Mesenteric fat pad (tissue), 1 donor: Measurements from ENCODE around the gene MED25. TPM values are rescaled to one million over a fixed set of nuclear protein-coding genes. Genes with fewer than 3 reads are reported as not detected.
"Not testable (repeated sequence)": the region's sequence is repeated elsewhere in the genome, so short reads cannot be mapped to it uniquely, and the experiment has no call there.

Source experiments
- DNase-seq: peaks from one replicate; pipeline ENCODE4 v3.0.0-alpha.2; 2020; ENCODE audit warnings: low spot score
- total RNA-seq: library from RNA; stranded (reverse); fragmentation: NEBNext Ultra II Directional; extraction: Animal tissue kit (Norgen Biotek cat#: 25700); gene quantifications from one replicate; pipeline ENCODE4 v1.2.1, GENCODE V29; 2021
- donor health status: DM: yes; HTN: yes; CAD: no.

MED25 gene
- total RNA-seq, 1 donor from 2014 or later, result 40.4 TPM

- no peak for DNase-seq
These were observed 4.1 kb upstream of the MED25 start for GRCh38 chr19:49814010-49814409.

- no peak for DNase-seq
These were observed 1.5 kb upstream of the MED25 start for GRCh38 chr19:49816590-49816989.

GRCh38 chr19:49818649-49819370 is 721 bp downstream of the MED25 start:
- no peak for DNase-seq

GRCh38 chr19:49819452-49820115 is 1.5 kb downstream of the MED25 start:
- DNase-seq, result not testable (repeated sequence)

- DNase-seq, result no peak
These were observed 2.0 kb downstream of the MED25 start for GRCh38 chr19:49820125-49820524.

GRCh38 chr19:49823472-49823871 is 5.4 kb downstream of the MED25 start:
- DNase-seq, result no peak

GRCh38 chr19:49824662-49825061 is 6.6 kb downstream of the MED25 start:
- DNase-seq, result no peak

- no peak for DNase-seq
These were observed 8.9 kb downstream of the MED25 start for GRCh38 chr19:49827034-49827433.

GRCh38 chr19:49829200-49829599 is 11.1 kb downstream of the MED25 start:
- DNase-seq, result no peak

GRCh38 chr19:49829721-49830120 is 11.6 kb downstream of the MED25 start:
- no peak for DNase-seq

GRCh38 chr19:49830766-49831165 is 12.7 kb downstream of the MED25 start:
- DNase-seq, result no peak

GRCh38 chr19:49831592-49831991 is 13.5 kb downstream of the MED25 start:
- no peak for DNase-seq

- no peak for DNase-seq
These were observed 14.5 kb downstream of the MED25 start for GRCh38 chr19:49832556-49832955.

GRCh38 chr19:49833599-49833998 is 15.5 kb downstream of the MED25 start:
- DNase-seq, result no peak

GRCh38 chr19:49835562-49835961 is 17.5 kb downstream of the MED25 start:
- DNase-seq, result no peak

GRCh38 chr19:49836176-49837008 is 18.3 kb downstream of the MED25 start:
- DNase-seq, result no peak

- DNase-seq, result no peak
These were observed 18.9 kb downstream of the MED25 start for GRCh38 chr19:49837009-49837310.

- no peak for DNase-seq
These were observed 19.3 kb downstream of the MED25 start for GRCh38 chr19:49837425-49837824.

- DNase-seq, result no peak
These were observed 20.9 kb downstream of the MED25 start for GRCh38 chr19:49838885-49839588.

GRCh38 chr19:49839713-49840112 is 21.6 kb downstream of the MED25 start:
- no peak for DNase-seq

GRCh38 chr19:49840321-49840720 is 22.2 kb downstream of the MED25 start:
- DNase-seq, result no peak
